ENCODE measurements around the gene SLC22A23. TPM values are rescaled to one million over a fixed set of nuclear protein-coding genes. Genes with fewer than 3 reads are reported as not detected.
A peak's percentile ranks its signal among the peaks of the same experiment; 100 is the strongest.

SLC22A23 gene
- total and polyA plus RNA-seq, 4 donors: 26.9 to 56.8 (median 41.7) TPM

- H3K4me1 ChIP-seq (ENCODE audit: control insufficient read depth, insufficient read depth, low read length): peaks cover 26% of the 10 kb centered on the region
- DNase-seq (ENCODE audit: low read depth in 4 of 6, low spot score in 6 of 6): peak in 1 of 6 donors; percentile 84
- no peaks in the 10 kb centered on the region for H3K9me3 ChIP-seq (ENCODE audit: control insufficient read depth, insufficient read depth, low read length)
- H3K4me3 ChIP-seq (ENCODE audit: low read depth, low read length): no peak overlapping the region
- 69% methylated on average over 17 of the region's 20 CpGs for WGBS (ENCODE audit: insufficient coverage)
- H3K27ac ChIP-seq (ENCODE audit: low read depth, low read length): no peak overlapping the region
- no peaks in the 10 kb centered on the region for H3K27me3 ChIP-seq (ENCODE audit: control insufficient read depth, insufficient read depth, low read length)
- peaks cover 6% of the 10 kb centered on the region for H3K36me3 ChIP-seq (ENCODE audit: control insufficient read depth, insufficient read depth, low read length)
These were observed 142.0 kb downstream of the SLC22A23 start for GRCh38 chr6:3314621-3315467.

DNA sequence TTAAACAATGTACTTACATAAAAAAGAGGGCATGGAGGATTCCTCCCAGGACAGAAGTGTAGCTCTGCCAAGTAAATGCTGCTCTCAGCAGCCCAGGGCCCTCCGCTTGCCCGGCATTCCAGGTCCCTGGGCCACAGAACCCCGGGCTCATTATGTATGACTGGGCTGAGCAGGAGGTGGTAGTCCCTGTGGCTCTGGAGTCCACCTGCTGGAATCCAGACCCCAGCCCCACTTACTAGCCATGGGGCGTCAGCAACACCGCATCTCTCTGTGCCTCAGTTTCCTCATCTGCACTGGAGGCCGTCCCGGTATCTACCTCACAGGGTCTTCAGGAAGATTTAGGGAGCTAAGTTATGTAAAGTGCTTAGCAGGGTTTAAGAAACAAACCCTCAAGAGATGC is 142.7 kb downstream of the SLC22A23 start:
- Histone ChIP-seq H3K27ac (ENCODE audit: low read depth, low read length) (no peak overlapping the region), H3K4me1 (ENCODE audit: control insufficient read depth, insufficient read depth, low read length) (peaks cover 26% of the 10 kb centered on the region), H3K9me3 (ENCODE audit: control insufficient read depth, insufficient read depth, low read length) (no peaks in the 10 kb centered on the region), H3K4me3 (ENCODE audit: low read depth, low read length) (no peak overlapping the region), H3K36me3 (ENCODE audit: control insufficient read depth, insufficient read depth, low read length) (peaks cover 8% of the 10 kb centered on the region), H3K27me3 (ENCODE audit: control insufficient read depth, insufficient read depth, low read length) (no peaks in the 10 kb centered on the region)
- WGBS (ENCODE audit: insufficient coverage): 88% methylated on average over 3 of the region's 7 CpGs
- DNase-seq (ENCODE audit: low read depth in 4 of 6, low spot score in 6 of 6): no peak

- no peak overlapping the region for H3K27ac ChIP-seq (ENCODE audit: low read depth, low read length)
- H3K4me3 ChIP-seq (ENCODE audit: low read depth, low read length): no peak overlapping the region
- H3K27me3 ChIP-seq (ENCODE audit: control insufficient read depth, insufficient read depth, low read length): no peaks in the 10 kb centered on the region
- no peaks in the 10 kb centered on the region for H3K9me3 ChIP-seq (ENCODE audit: control insufficient read depth, insufficient read depth, low read length)
- peaks cover 2% of the 10 kb centered on the region for H3K36me3 ChIP-seq (ENCODE audit: control insufficient read depth, insufficient read depth, low read length)
- 63% methylated on average over 10 of the region's 11 CpGs for WGBS (ENCODE audit: insufficient coverage)
- DNase-seq (ENCODE audit: low read depth in 4 of 6, low spot score in 6 of 6): no peak
- H3K4me1 ChIP-seq (ENCODE audit: control insufficient read depth, insufficient read depth, low read length): peaks cover 15% of the 10 kb centered on the region
These were observed 144.1 kb downstream of the SLC22A23 start for GRCh38 chr6:3312604-3313231.

- WGBS (ENCODE audit: insufficient coverage): 98% methylated on average over 6 of the region's 6 CpGs
These were observed 145.0 kb downstream of the SLC22A23 start for GRCh38 chr6:3311826-3312225.

DNA sequence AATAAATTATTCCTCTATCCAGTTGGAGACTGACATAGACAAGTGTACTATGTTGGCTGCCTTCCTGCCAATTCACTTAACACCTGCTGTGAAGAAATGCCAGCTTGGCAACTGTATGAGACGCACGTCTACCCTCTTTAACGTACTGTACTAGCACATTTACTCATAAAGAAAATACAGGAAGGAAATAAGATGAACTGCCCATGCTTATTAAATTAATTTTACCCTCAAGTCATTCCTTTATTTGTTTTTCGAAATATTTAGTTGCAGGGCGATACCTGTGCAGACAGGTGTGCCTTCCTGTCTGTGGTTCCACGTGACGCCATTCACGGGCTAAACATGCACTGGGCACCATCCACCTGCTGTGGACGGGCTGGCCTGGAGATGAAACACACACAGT is 146.1 kb downstream of the SLC22A23 start:
- peaks cover 9% of the 10 kb centered on the region for H3K36me3 ChIP-seq (ENCODE audit: control insufficient read depth, insufficient read depth, low read length)
- peak in 2 of 6 donors; percentile 59 to 87 for DNase-seq (ENCODE audit: low read depth in 4 of 6, low spot score in 6 of 6)
- H3K27ac ChIP-seq (ENCODE audit: low read depth, low read length): no peak overlapping the region
- no peaks in the 10 kb centered on the region for H3K9me3 ChIP-seq (ENCODE audit: control insufficient read depth, insufficient read depth, low read length)
- peaks cover 14% of the 10 kb centered on the region for H3K4me1 ChIP-seq (ENCODE audit: control insufficient read depth, insufficient read depth, low read length)
- no peak overlapping the region for H3K4me3 ChIP-seq (ENCODE audit: low read depth, low read length)
- WGBS (ENCODE audit: insufficient coverage): 91% methylated on average over 6 of the region's 9 CpGs
- H3K27me3 ChIP-seq (ENCODE audit: control insufficient read depth, insufficient read depth, low read length): no peaks in the 10 kb centered on the region

More at GRCh38 chr6:3311826-3312225, 145.0 kb downstream of the SLC22A23 start:
- Histone ChIP-seq H3K27me3 (ENCODE audit: control insufficient read depth, insufficient read depth, low read length) (no peaks in the 10 kb centered on the region), H3K4me1 (ENCODE audit: control insufficient read depth, insufficient read depth, low read length) (peaks cover 14% of the 10 kb centered on the region), H3K36me3 (ENCODE audit: control insufficient read depth, insufficient read depth, low read length) (peaks cover 7% of the 10 kb centered on the region), H3K4me3 (ENCODE audit: low read depth, low read length) (no peak overlapping the region), H3K9me3 (ENCODE audit: control insufficient read depth, insufficient read depth, low read length) (no peaks in the 10 kb centered on the region), H3K27ac (ENCODE audit: low read depth, low read length) (no peak overlapping the region)
- no peak for DNase-seq (ENCODE audit: low read depth in 4 of 6, low spot score in 6 of 6)

DNA sequence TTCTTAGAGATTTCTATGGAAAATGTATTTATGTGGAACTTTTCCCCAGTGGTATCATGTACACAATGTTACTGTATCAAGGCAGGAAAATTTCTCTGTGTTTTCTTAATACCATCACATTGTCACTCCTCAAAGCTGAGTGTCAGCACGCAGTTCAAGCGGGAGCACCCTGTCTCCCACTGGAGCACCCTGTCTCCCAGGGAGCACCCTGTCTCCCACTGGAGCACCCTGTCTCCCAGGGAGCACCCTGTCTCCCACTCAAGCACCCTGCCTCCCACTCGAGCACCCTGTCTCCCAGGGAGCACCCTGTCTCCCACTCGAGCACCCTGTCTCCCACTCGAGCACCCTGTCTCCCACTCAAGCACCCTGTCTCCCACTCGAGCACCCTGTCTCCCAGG is 146.8 kb downstream of the SLC22A23 start:
- 95% methylated on average over 2 of the region's 6 CpGs for WGBS (ENCODE audit: insufficient coverage)
- H3K4me1 ChIP-seq (ENCODE audit: control insufficient read depth, insufficient read depth, low read length): peaks cover 12% of the 10 kb centered on the region
- no peak overlapping the region for H3K4me3 ChIP-seq (ENCODE audit: low read depth, low read length)
- no peak for DNase-seq (ENCODE audit: low read depth in 4 of 6, low spot score in 6 of 6)
- H3K36me3 ChIP-seq (ENCODE audit: control insufficient read depth, insufficient read depth, low read length): peaks cover 9% of the 10 kb centered on the region
- no peaks in the 10 kb centered on the region for H3K9me3 ChIP-seq (ENCODE audit: control insufficient read depth, insufficient read depth, low read length)
- H3K27me3 ChIP-seq (ENCODE audit: control insufficient read depth, insufficient read depth, low read length): no peaks in the 10 kb centered on the region
- no peak overlapping the region for H3K27ac ChIP-seq (ENCODE audit: low read depth, low read length)

- Histone ChIP-seq H3K27me3 (ENCODE audit: control insufficient read depth, insufficient read depth, low read length) (no peaks in the 10 kb centered on the region), H3K9me3 (ENCODE audit: control insufficient read depth, insufficient read depth, low read length) (no peaks in the 10 kb centered on the region), H3K27ac (ENCODE audit: low read depth, low read length) (no peak overlapping the region), H3K4me1 (ENCODE audit: control insufficient read depth, insufficient read depth, low read length) (peaks cover 11% of the 10 kb centered on the region), H3K4me3 (ENCODE audit: low read depth, low read length) (no peak overlapping the region), H3K36me3 (ENCODE audit: control insufficient read depth, insufficient read depth, low read length) (peaks cover 10% of the 10 kb centered on the region)
- WGBS (ENCODE audit: insufficient coverage): 83% methylated on average over 11 of the region's 11 CpGs
- DNase-seq (ENCODE audit: low read depth in 4 of 6, low spot score in 6 of 6): no peak
These were observed 147.3 kb downstream of the SLC22A23 start for GRCh38 chr6:3309391-3310050.

- H3K9me3 ChIP-seq (ENCODE audit: control insufficient read depth, insufficient read depth, low read length): no peaks in the 10 kb centered on the region
- H3K4me3 ChIP-seq (ENCODE audit: low read depth, low read length): no peak overlapping the region
- 100% methylated on average over 3 of the region's 10 CpGs for WGBS (ENCODE audit: insufficient coverage)
These were observed 148.7 kb downstream of the SLC22A23 start for GRCh38 chr6:3308106-3308505.

GRCh38 chr6:3307436-3307835 is 149.4 kb downstream of the SLC22A23 start:
- WGBS (ENCODE audit: insufficient coverage): 92% methylated on average over 8 of the region's 12 CpGs
- no peak for DNase-seq (ENCODE audit: low read depth in 4 of 6, low spot score in 6 of 6)

More at GRCh38 chr6:3308106-3308505, 148.7 kb downstream of the SLC22A23 start:
- peaks cover 12% of the 10 kb centered on the region for H3K36me3 ChIP-seq (ENCODE audit: control insufficient read depth, insufficient read depth, low read length)
- no peaks in the 10 kb centered on the region for H3K27me3 ChIP-seq (ENCODE audit: control insufficient read depth, insufficient read depth, low read length)
- peaks cover 11% of the 10 kb centered on the region for H3K4me1 ChIP-seq (ENCODE audit: control insufficient read depth, insufficient read depth, low read length)
- DNase-seq (ENCODE audit: low read depth in 4 of 6, low spot score in 6 of 6): no peak
- H3K27ac ChIP-seq (ENCODE audit: low read depth, low read length): no peak overlapping the region

More at GRCh38 chr6:3307436-3307835, 149.4 kb downstream of the SLC22A23 start:
- no peak overlapping the region for H3K27ac ChIP-seq (ENCODE audit: low read depth, low read length)
- peaks cover 12% of the 10 kb centered on the region for H3K36me3 ChIP-seq (ENCODE audit: control insufficient read depth, insufficient read depth, low read length)
- no peaks in the 10 kb centered on the region for H3K27me3 ChIP-seq (ENCODE audit: control insufficient read depth, insufficient read depth, low read length)
- H3K9me3 ChIP-seq (ENCODE audit: control insufficient read depth, insufficient read depth, low read length): no peaks in the 10 kb centered on the region
- no peak overlapping the region for H3K4me3 ChIP-seq (ENCODE audit: low read depth, low read length)
- H3K4me1 ChIP-seq (ENCODE audit: control insufficient read depth, insufficient read depth, low read length): peaks cover 6% of the 10 kb centered on the region

Data from spinal cord (tissue), 10 donors.